IPS-15b (cell line): ENCODE measurements around the gene IL32.
A peak's percentile ranks its signal among the peaks of the same experiment; 100 is the strongest.

Experiments
- H3K27me3 ChIP-seq: one replicate; pipeline ENCODE4 v1.6.1; 2013; ENCODE audit warnings: low read length; ENCODE audit not compliant: control insufficient read depth, insufficient read depth
- H3K36me3 ChIP-seq: one replicate; pipeline ENCODE4 v1.6.1; 2013; ENCODE audit warnings: low read length; ENCODE audit not compliant: control insufficient read depth, insufficient read depth
- H3K4me1 ChIP-seq: one replicate; pipeline ENCODE4 v1.6.1; 2013; ENCODE audit warnings: mild to moderate bottlenecking, low read length; ENCODE audit not compliant: control insufficient read depth, insufficient read depth
- H3K4me3 ChIP-seq: one replicate; pipeline ENCODE4 v1.5.1; 2013; ENCODE audit warnings: low read depth, low read length
- H3K9ac ChIP-seq: one replicate; pipeline ENCODE4 v1.6.1; 2013; ENCODE audit warnings: low read depth, mild to moderate bottlenecking, low read length
- H3K9me3 ChIP-seq: one replicate; pipeline ENCODE4 v1.6.1; 2013; ENCODE audit warnings: mild to moderate bottlenecking, low read length; ENCODE audit not compliant: control insufficient read depth, insufficient read depth

Gene IL32

GRCh38 chr16:3065069-3065741 lies at the start of gene IL32:
Gene IL32 (plus strand): TSS chr16:3065640. CDS start chr16:3065812, 172 bp downstream.
- Histone ChIP-seq H3K4me1 (peaks cover 5% of the 10 kb centered on the region), H3K4me3 (no peak within 1 kb of the TSS), H3K27me3 (peaks cover under 1% of the 10 kb centered on the region), H3K9me3 (no peaks in the 10 kb centered on the region), H3K36me3 (no peaks in the 10 kb centered on the region), H3K9ac (no peak within 1 kb of the TSS)

GRCh38 chr16:3015865-3016521 lies 49.4 kb upstream of the IL32 start:
- Histone ChIP-seq H3K4me1 (peaks cover 15% of the 10 kb centered on the region), H3K9ac (no peak overlapping the region), H3K27me3 (peaks cover 5% of the 10 kb centered on the region), H3K36me3 (peaks cover 20% of the 10 kb centered on the region), H3K9me3 (no peaks in the 10 kb centered on the region), H3K4me3 (peak overlapping the region; percentile 30)

DNA sequence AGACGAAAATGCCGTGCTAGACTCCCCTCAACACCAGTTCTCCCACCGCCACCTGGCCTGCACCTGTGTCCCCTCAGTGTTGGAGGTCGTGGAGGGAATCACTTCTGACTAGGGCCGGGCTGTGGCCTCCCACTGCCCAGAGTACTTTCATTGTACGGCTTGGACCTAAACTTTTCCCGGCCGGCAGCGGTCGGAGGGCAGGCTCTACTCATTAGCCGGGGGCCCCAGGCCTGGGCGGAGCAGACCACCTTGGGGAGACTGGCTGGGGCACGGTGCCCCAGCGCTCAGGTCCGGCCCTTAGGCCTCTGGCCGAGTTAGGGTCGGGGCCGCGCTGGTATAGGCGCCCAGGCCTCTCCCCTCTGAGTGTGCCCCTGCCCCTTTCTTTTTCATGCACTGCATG lies 48.1 kb upstream of the IL32 start:
- peak overlapping the region; percentile 96 for H3K4me3 ChIP-seq
- no peaks in the 10 kb centered on the region for H3K9me3 ChIP-seq
- H3K27me3 ChIP-seq, result no peaks in the 10 kb centered on the region
- peaks cover 15% of the 10 kb centered on the region for H3K4me1 ChIP-seq
- peaks cover 27% of the 10 kb centered on the region for H3K36me3 ChIP-seq
- peak overlapping the region; percentile 94 for H3K9ac ChIP-seq

- peak within 1 kb of the TSS; percentile 96 for H3K4me3 ChIP-seq
- H3K9me3 ChIP-seq, result no peaks in the 10 kb centered on the region
- H3K4me1 ChIP-seq, result peaks cover 20% of the 10 kb centered on the region
- H3K36me3 ChIP-seq, result peaks cover 27% of the 10 kb centered on the region
- no peaks in the 10 kb centered on the region for H3K27me3 ChIP-seq
- H3K9ac ChIP-seq, result peak within 1 kb of the TSS; percentile 94
These were observed 47.5 kb upstream of the IL32 start, which contains the start of gene CLDN6 for GRCh38 chr16:3017794-3018506. Gene CLDN6 (minus strand): TSS chr16:3018183. CDS start chr16:3016021, 2,162 bp downstream.

DNA sequence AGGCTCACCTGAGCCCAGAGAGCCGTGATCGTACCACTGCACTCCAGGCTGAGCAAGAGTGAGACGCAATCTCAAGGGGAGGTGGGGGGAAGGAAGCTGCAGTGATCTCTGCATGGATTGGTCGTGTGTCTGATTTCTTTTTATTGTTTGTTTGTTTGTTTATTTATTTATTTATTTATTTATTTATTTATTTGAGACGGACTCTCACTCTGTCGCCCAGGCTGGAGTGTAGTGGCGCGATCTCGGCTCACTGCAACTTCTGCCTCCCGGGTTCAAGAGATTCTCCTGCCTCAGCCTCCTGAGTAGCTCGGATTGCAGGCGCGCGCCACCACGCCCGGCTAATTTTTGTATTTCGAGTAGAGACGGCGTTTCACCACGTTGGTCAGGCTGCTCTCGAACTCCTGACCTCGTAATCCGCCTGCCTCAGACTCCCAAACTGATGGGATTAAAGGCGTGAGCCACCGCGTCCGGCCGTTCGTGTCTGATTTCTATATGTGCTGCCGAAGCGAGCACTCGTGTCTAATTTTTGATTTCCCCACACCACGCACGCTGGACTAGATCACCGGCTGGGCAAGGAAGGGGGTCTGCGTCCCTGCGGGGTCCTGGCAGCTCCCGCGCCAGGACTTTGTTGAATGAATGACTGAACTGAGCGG lies 45.7 kb upstream of the IL32 start:
- Histone ChIP-seq H3K9me3 (no peaks in the 10 kb centered on the region), H3K27me3 (no peaks in the 10 kb centered on the region), H3K36me3 (peaks cover 23% of the 10 kb centered on the region), H3K4me3 (peak overlapping the region; percentile 43), H3K4me1 (peaks cover 10% of the 10 kb centered on the region), H3K9ac (no peak overlapping the region)

- Histone ChIP-seq H3K4me3 (peak within 1 kb of the TSS; percentile 95), H3K27me3 (no peaks in the 10 kb centered on the region), H3K9me3 (no peaks in the 10 kb centered on the region), H3K36me3 (peaks cover 18% of the 10 kb centered on the region), H3K9ac (peak within 1 kb of the TSS; percentile 89), H3K4me1 (peaks cover 10% of the 10 kb centered on the region)
These were observed 45.2 kb upstream of the IL32 start, which contains the start of gene TNFRSF12A for GRCh38 chr16:3020247-3020603. Gene TNFRSF12A (plus strand): TSS chr16:3020368. CDS start chr16:3020398, 30 bp downstream.

- H3K9ac ChIP-seq, result peak overlapping the region; percentile 89
These were observed 44.6 kb upstream of the IL32 start for GRCh38 chr16:3020604-3021448.

GRCh38 chr16:3021449-3022207 lies 43.8 kb upstream of the IL32 start:
- Histone ChIP-seq H3K9me3 (no peaks in the 10 kb centered on the region), H3K36me3 (peaks cover 16% of the 10 kb centered on the region), H3K4me3 (peak overlapping the region; percentile 95), H3K27me3 (no peaks in the 10 kb centered on the region), H3K9ac (peak overlapping the region; percentile 66), H3K4me1 (peaks cover 6% of the 10 kb centered on the region)

More at GRCh38 chr16:3020604-3021448, 44.6 kb upstream of the IL32 start:
- H3K4me1 ChIP-seq, result peaks cover 10% of the 10 kb centered on the region
- peaks cover 13% of the 10 kb centered on the region for H3K36me3 ChIP-seq
- H3K27me3 ChIP-seq, result no peaks in the 10 kb centered on the region
- H3K9me3 ChIP-seq, result no peaks in the 10 kb centered on the region
- H3K4me3 ChIP-seq, result peak overlapping the region; percentile 95

- H3K9ac ChIP-seq, result peak overlapping the region; percentile 66
- peaks cover 6% of the 10 kb centered on the region for H3K4me1 ChIP-seq
- peak overlapping the region; percentile 95 for H3K4me3 ChIP-seq
- H3K9me3 ChIP-seq, result no peaks in the 10 kb centered on the region
- H3K36me3 ChIP-seq, result peaks cover 22% of the 10 kb centered on the region
- no peaks in the 10 kb centered on the region for H3K27me3 ChIP-seq
These were observed 43.2 kb upstream of the IL32 start for GRCh38 chr16:3022208-3022683.

- peaks cover 6% of the 10 kb centered on the region for H3K4me1 ChIP-seq
- peaks cover 25% of the 10 kb centered on the region for H3K36me3 ChIP-seq
- H3K9ac ChIP-seq, result peak overlapping the region; percentile 87
- no peaks in the 10 kb centered on the region for H3K9me3 ChIP-seq
- H3K4me3 ChIP-seq, result peak overlapping the region; percentile 95
- no peaks in the 10 kb centered on the region for H3K27me3 ChIP-seq
These were observed 42.6 kb upstream of the IL32 start for GRCh38 chr16:3022684-3023414.
